Hepatocyte (in vitro differentiated cells): ENCODE results near the gene LITAF. TPM values are rescaled to one million over a fixed set of nuclear protein-coding genes. Genes with fewer than 3 reads are reported as not detected.

ENCODE experiments used
- DNase-seq: peaks from one replicate; pipeline ENCODE4 v3.0.0-alpha.2; 2016; ENCODE audit warnings: low spot score
- H2AFZ ChIP-seq: fragments of 200-600 bp; sonication (generic); 2 replicates; pipeline ENCODE4 v1.6.0; 2016; ENCODE audit warnings: antibody characterized with exemption, mild to moderate bottlenecking
- H3K27ac ChIP-seq: fragments of 200-600 bp; sonication (generic); 2 replicates; pipeline ENCODE4 v1.5.1; 2016; ENCODE audit warnings: mild to moderate bottlenecking
- H3K27me3 ChIP-seq: fragments of 200-600 bp; sonication (generic); 2 replicates; pipeline ENCODE4 v1.6.1; 2016
- H3K36me3 ChIP-seq: fragments of 200-600 bp; sonication (generic); replicated peaks from 2 replicates; pipeline ENCODE4 v1.5.1; 2016; ENCODE audit warnings: low read depth; ENCODE audit not compliant: insufficient read depth
- H3K4me1 ChIP-seq: fragments of 200-600 bp; sonication (generic); 2 replicates; pipeline ENCODE4 v1.5.1; 2016; ENCODE audit warnings: mild to moderate bottlenecking, moderate library complexity; ENCODE audit not compliant: insufficient read depth
- H3K4me2 ChIP-seq: fragments of 200-600 bp; sonication (generic); 2 replicates; pipeline ENCODE4 v1.6.0; 2016
- H3K4me3 ChIP-seq: fragments of 200-600 bp; sonication (generic); 2 replicates; pipeline ENCODE4 v1.5.1; 2016; ENCODE audit warnings: mild to moderate bottlenecking
- H3K79me2 ChIP-seq: fragments of 200-600 bp; sonication (generic); 2 replicates; pipeline ENCODE4 v1.6.0; 2017; ENCODE audit warnings: mild to moderate bottlenecking
- H3K9me2 ChIP-seq: fragments of 200-600 bp; sonication (generic); replicated peaks from 2 replicates; pipeline ENCODE4 v1.6.0; 2017; ENCODE audit warnings: mild to moderate bottlenecking; ENCODE audit not compliant: insufficient read depth
- H3K9me3 ChIP-seq: fragments of 200-600 bp; sonication (generic); 2 replicates; pipeline ENCODE4 v1.5.1; 2016; ENCODE audit warnings: low read depth, mild to moderate bottlenecking
- H4K20me1 ChIP-seq: fragments of 200-600 bp; sonication (generic); 2 replicates; pipeline ENCODE4 v1.6.0; 2016; ENCODE audit warnings: mild to moderate bottlenecking; ENCODE audit not compliant: insufficient read depth, poor library complexity, severe bottlenecking
- EZH2 ChIP-seq: fragments of 200-600 bp; sonication (generic); IDR thresholded peaks from 2 replicates; pipeline ENCODE4 v1.6.1; 2016; ENCODE audit warnings: antibody characterized with exemption, mild to moderate bottlenecking, borderline replicate concordance
- EZH2phosphoT487 ChIP-seq: fragments of 200-600 bp; sonication (generic); IDR thresholded peaks from one replicate; pipeline ENCODE4 v1.6.1; 2018; ENCODE audit warnings: antibody characterized with exemption, mild to moderate bottlenecking, low read depth, moderate library complexity; ENCODE audit not compliant: unreplicated experiment, severe bottlenecking
- WGBS: methylation state at CpG from one replicate; pipeline ENCODE4 v1.1.6; 2016; ENCODE audit warnings: low lambda C conversion rate; ENCODE audit errors: missing lambda C conversion rate; 5-methylcytosine and 5-hydroxymethylcytosine counted together
- polyA plus RNA-seq: library from polyadenylated mRNA; unstranded; fragments of >200 nt; fragmentation: Nextera tagmentation; extraction: Ambion mirVana; gene quantifications from 2 replicates; pipeline ENCODE4 v1.2.1, GENCODE V29; 2016
- total RNA-seq: library from RNA; depleted of rRNA; stranded (reverse); fragments of >200 nt; gene quantifications from 2 replicates; pipeline ENCODE4 v1.2.3, GENCODE V29; 2014
- TF ChIP-seq, protein P1 (sequence below): fragments of 200-600 bp; sonication (generic); IDR thresholded peaks from 2 replicates; pipeline ENCODE4 v1.5.1; 2016; ENCODE audit warnings: antibody characterized with exemption, mild to moderate bottlenecking; ENCODE audit not compliant: poor library complexity

The LITAF gene
- total and polyA plus RNA-seq, 2 experiments from 2014 or later, result 65.6 to 134 TPM

DNA sequence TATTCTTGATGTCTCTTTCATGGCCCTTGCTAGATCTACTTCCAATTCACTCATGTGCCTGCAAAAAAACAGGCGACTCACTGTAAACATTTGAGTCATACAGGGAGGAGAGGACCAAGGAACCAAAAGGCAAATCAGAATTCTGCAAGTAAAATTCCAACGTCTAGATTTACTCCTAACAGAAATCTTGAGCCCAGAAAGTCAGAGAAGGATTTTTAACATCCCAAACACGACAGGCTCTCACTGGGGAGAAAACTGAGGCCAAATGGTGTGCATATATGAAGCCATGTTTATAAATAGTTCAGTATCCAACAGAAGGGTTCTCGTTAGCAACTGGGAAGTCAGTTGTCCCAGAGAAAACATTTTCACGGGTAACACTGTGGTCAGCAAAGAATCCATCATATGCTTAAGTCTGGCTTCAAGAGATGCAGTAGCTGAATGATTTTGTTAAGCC is 40.1 kb downstream of the LITAF start:
- no peaks in the 10 kb centered on the region for H3K9me3 ChIP-seq
- no peak overlapping the region for H3K4me3 ChIP-seq
- 76% methylated on average over 5 of the region's 5 CpGs for WGBS
- H3K79me2 ChIP-seq, result no peaks in the 10 kb centered on the region
- no peaks in the 10 kb centered on the region for H3K4me1 ChIP-seq
- no peak overlapping the region for H3K4me2 ChIP-seq
- no peaks in the 10 kb centered on the region for H4K20me1 ChIP-seq
- H3K9me2 ChIP-seq, result no peaks in the 10 kb centered on the region
- H3K27me3 ChIP-seq, result no peaks in the 10 kb centered on the region
- DNase-seq, result no peak
- H2AFZ ChIP-seq, result no peak overlapping the region
- no peaks in the 10 kb centered on the region for H3K36me3 ChIP-seq
- no peak overlapping the region for H3K27ac ChIP-seq
- TF ChIP-seq EZH2 (no peak), EZH2phosphoT487 (no peak)
- TF ChIP-seq, protein P1, sequence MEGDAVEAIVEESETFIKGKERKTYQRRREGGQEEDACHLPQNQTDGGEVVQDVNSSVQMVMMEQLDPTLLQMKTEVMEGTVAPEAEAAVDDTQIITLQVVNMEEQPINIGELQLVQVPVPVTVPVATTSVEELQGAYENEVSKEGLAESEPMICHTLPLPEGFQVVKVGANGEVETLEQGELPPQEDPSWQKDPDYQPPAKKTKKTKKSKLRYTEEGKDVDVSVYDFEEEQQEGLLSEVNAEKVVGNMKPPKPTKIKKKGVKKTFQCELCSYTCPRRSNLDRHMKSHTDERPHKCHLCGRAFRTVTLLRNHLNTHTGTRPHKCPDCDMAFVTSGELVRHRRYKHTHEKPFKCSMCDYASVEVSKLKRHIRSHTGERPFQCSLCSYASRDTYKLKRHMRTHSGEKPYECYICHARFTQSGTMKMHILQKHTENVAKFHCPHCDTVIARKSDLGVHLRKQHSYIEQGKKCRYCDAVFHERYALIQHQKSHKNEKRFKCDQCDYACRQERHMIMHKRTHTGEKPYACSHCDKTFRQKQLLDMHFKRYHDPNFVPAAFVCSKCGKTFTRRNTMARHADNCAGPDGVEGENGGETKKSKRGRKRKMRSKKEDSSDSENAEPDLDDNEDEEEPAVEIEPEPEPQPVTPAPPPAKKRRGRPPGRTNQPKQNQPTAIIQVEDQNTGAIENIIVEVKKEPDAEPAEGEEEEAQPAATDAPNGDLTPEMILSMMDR, result no peak

DNA sequence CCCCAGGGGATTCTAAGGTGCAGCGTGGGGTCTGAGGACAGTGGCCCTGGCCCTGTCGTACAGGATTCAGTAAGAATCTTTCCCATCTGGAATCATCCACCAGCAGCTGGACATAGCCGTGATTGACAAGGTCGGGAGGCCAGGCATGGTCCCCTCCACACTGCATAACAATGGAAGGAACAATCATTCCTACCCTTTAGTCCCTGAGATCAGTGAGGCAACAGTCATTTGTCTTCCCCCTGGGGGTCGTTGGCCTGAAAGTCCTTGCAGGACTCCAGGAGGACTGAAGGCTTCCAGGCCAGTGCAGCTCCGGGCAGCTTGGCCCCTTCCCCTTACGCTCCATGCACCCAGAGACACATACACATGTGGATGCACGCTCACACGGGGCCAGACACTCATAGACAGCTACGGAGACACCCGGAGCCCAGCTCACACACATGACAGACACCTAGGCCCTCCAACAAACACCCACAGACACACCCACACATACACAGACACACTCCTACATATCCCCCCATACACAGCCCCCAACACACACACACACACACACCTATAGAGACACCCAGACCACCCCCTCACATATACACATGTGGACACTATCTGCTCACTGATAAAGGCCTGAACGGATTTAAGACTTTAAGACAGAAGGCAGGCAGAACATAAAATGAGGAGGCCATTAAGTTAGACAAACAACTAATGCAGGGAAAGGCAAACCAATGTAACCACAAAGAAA is 42.9 kb downstream of the LITAF start:
- Histone ChIP-seq H3K4me3 (no peak overlapping the region), H3K27ac (no peak overlapping the region), H3K79me2 (no peaks in the 10 kb centered on the region), H3K9me2 (no peaks in the 10 kb centered on the region), H3K36me3 (no peaks in the 10 kb centered on the region), H3K27me3 (no peaks in the 10 kb centered on the region), H3K4me2 (no peak overlapping the region), H3K4me1 (no peaks in the 10 kb centered on the region), H2AFZ (no peak overlapping the region), H4K20me1 (no peaks in the 10 kb centered on the region), H3K9me3 (no peaks in the 10 kb centered on the region)
- 67% methylated on average over 12 of the region's 12 CpGs for WGBS
- no peak for DNase-seq
- TF ChIP-seq, protein P1, result no peak
- no peak for TF ChIP-seq EZH2

DNA sequence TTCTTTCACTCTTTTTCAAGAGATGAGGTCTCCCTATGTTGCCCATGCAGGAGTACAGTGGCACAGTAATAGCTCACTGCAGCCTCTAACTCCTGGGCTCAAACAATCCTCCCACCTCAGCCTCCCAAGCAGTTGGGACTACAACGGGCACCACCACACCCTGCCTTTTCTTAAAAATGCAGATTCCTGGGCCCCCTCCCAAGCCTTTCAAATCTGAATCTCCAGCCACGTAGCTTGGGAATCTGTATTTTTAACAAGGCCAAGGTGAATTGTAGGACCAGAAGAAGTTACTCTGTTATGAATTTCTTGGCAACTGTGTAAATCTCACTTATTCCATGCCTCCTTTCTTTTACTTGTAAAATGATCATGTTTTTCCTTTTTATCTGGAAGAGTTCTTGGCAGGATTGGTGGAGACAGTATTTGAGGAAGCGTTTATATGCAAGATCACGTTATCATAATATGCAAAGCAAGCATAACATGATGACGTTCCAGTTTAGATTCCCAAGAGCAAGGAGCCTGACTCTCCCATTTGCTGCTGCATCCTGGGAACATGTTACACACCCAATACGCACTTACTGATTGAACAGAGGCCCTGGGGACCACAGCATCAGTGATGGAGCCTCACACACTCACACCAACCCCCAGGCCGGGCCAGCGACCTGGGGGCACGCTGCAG is 44.5 kb downstream of the LITAF start:
- TF ChIP-seq EZH2phosphoT487 (no peak), EZH2 (no peak)
- TF ChIP-seq, protein P1, result no peak
- 77% methylated on average over 9 of the region's 9 CpGs for WGBS
- H3K4me3 ChIP-seq, result no peak overlapping the region

More for the DNA sequence above, 44.5 kb downstream of the LITAF start:
- H3K9me3 ChIP-seq, result no peaks in the 10 kb centered on the region
- H3K4me1 ChIP-seq, result no peaks in the 10 kb centered on the region
- H4K20me1 ChIP-seq, result no peaks in the 10 kb centered on the region
- no peak for DNase-seq
- H3K4me2 ChIP-seq, result no peak overlapping the region
- no peaks in the 10 kb centered on the region for H3K27me3 ChIP-seq
- no peaks in the 10 kb centered on the region for H3K36me3 ChIP-seq
- no peak overlapping the region for H3K27ac ChIP-seq
- H2AFZ ChIP-seq, result no peak overlapping the region
- no peaks in the 10 kb centered on the region for H3K79me2 ChIP-seq
- H3K9me2 ChIP-seq, result no peaks in the 10 kb centered on the region
